Inflammatory macrophage (primary cell): ENCODE measurements around the gene PCDHGB5.
"Not testable (repeated sequence)": the region's sequence is repeated elsewhere in the genome, so short reads cannot be mapped to it uniquely, and the experiment has no call there.

Source experiments
- DNase-seq, 2 donors: peaks; one replicate each; pipeline ENCODE4 v3.0.0-alpha.2; 2020 to 2022

PCDHGB5 gene

DNA sequence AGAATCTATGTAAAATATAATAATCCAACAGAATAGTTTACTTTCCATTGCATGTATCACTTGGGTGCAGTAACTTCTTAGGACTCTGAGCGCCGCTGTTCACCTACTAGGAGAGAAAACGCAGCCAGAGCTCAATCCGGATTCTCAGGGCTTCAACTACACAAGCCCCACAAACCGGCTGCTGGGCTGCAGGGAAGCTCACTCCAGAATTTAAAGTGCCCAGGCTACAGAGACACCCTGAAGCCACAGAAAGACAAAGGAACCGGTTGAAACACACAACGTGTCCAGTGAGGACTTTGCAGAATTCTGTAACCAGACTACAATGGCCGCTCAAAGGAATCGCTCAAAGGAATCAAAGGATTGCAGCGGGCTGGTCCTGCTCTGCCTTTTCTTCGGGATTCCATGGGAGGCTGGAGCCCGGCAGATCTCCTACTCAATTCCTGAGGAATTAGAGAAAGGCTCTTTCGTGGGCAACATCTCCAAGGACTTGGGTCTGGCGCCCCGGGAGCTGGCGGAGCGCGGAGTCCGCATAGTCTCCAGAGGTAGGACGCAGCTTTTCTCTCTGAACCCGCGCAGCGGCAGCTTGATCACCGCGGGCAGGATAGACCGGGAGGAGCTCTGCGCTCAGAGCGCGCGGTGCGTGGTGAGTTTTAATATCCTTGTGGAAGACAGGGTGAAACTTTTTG lies 15.2 kb downstream of the PCDHGB5 start, which contains the start of gene PCDHGA10:
PCDHGA10 (plus strand) TSS at position 134 of the 686 bp plus-strand sequence; CDS start at position 323, 189 bp downstream.
- peak; percentile 57 to 73 for DNase-seq

DNA sequence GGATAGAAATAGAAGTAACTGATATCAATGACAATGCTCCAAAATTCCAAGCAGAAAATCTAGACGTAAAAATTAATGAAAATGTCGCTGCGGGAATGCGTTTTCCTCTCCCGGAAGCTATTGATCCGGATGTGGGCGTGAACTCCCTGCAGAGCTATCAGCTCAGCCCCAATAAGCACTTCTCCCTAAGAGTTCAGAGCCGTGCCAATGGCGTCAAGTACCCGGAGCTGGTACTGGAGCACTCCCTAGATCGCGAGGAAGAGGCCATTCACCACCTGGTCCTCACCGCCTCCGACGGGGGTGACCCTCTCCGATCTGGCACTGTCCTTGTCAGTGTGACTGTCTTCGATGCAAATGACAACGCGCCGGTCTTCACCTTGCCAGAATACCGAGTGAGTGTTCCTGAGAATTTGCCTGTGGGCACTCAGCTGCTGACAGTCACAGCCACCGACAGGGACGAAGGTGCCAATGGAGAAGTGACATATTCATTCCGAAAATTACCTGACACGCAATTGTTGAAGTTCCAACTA lies 15.9 kb downstream of the PCDHGB5 start:
- no peak for DNase-seq

DNA sequence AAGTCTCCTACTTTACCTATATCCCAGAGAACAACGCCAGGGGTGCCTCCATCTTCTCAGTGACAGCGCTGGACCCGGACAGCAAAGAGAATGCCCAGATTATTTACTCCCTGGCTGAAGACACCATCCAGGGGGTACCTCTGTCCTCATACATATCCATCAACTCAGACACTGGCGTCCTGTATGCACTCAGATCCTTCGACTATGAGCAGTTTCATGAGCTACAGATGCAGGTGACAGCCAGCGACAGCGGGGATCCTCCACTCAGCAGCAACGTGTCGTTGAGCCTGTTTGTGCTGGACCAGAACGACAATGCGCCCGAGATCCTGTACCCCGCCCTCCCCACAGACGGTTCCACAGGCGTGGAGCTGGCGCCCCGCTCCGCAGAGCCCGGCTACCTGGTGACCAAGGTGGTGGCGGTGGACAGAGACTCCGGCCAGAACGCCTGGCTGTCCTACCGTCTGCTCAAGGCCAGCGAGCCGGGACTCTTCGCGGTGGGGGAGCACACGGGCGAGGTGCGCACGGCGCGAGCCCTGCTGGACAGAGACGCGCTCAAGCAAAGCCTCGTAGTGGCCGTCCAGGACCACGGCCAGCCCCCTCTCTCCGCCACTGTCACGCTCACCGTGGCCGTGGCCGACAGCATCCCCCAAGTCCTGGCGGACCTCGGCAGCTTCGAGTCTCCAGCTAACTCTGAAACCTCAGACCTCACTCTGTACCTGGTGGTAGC lies 17.0 kb downstream of the PCDHGB5 start:
- not testable (repeated sequence) for DNase-seq

DNA sequence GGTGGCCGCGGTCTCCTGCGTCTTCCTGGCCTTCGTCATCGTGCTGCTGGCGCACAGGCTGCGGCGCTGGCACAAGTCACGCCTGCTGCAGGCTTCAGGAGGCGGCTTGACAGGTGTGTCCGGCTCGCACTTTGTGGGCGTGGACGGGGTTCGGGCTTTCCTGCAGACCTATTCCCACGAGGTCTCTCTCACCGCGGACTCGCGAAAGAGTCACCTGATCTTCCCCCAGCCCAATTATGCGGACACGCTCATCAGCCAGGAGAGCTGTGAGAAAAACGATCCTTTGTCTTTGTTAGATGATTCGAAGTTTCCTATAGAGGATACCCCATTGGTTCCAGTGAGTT lies 17.5 kb downstream of the PCDHGB5 start:
- DNase-seq: not testable (repeated sequence)

DNA sequence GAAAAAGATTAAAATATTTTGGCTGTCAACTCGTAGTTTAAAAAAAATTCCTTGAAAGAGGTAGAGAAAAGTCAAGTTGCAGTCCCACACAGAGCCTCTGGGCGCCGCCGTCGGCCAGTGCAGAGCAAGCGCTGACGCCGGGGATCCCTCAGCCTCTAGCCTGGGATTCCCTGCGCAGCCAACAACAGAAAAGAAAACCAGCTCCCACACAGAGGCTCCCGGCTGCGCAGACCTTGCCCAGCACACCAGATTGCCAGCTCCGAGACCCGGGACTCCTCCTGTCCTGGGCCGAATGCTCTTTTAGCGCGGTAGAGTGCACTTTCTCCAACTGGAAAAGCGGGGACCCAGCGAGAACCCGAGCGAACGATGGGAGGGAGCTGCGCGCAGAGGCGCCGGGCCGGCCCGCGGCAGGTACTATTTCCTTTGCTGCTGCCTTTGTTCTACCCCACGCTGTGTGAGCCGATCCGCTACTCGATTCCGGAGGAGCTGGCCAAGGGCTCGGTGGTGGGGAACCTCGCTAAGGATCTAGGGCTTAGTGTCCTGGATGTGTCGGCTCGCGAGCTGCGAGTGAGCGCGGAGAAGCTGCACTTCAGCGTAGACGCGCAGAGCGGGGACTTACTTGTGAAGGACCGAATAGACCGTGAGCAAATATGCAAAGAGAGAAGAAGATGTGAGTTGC lies 19.9 kb downstream of the PCDHGB5 start, which contains the start of gene PCDHGB7:
PCDHGB7 (plus strand) TSS at position 184 of the 679 bp plus-strand sequence; CDS start at position 367, 183 bp downstream.
- peak; percentile 74 to 87 for DNase-seq

DNA sequence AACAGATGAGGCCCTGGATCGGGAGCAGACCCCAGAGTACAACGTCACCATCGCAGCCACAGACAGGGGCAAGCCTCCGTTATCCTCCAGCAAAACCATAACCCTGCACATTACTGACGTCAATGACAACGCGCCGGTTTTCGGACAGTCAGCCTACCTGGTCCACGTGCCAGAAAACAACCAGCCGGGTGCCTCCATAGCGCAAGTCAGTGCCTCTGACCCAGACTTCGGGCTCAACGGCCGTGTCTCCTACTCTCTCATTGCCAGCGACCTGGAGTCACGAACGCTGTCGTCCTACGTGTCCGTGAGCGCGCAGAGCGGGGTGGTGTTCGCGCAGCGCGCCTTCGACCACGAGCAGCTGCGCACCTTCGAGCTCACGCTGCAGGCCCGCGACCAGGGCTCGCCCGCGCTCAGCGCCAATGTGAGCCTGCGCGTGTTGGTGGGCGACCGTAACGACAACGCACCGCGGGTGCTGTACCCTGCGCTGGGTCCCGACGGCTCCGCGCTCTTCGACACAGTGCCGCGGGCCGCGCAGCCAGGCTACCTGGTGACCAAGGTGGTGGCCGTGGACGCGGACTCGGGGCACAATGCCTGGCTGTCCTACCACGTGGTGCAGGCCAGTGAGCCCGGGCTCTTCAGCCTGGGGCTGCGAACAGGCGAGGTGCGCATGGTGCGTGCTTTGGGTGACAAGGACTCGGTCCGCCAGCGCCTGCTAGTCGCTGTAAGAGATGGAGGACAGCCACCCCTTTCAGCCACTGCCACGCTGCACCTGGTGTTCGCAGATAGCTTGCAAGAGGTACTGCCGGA lies 21.5 kb downstream of the PCDHGB5 start:
- DNase-seq: no peak

DNA sequence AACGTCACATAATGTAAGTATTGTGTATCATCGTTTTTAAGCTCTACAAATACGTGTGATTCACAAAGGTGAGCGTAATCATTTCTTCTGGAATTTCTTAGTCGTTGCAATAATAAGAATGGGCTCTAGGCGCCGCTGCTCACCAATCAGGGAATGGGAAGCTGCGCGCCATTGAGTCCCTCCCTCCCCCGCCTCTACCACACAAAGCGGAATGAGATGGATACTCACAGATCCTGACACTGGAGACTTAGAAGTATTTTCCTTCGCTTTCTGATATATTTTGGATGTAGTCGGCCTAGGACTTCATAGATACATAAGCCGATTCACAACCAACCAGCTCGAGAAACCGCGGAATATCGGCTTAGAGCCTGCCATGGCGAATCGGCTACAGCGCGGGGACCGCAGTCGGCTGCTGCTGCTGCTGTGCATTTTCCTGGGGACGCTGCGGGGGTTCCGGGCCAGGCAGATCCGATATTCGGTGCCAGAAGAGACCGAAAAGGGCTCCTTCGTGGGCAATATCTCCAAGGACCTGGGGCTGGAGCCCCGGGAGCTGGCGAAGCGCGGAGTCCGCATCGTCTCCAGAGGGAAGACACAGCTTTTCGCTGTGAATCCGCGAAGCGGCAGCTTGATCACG lies 23.2 kb downstream of the PCDHGB5 start, which contains the start of gene PCDHGA11:
PCDHGA11 (plus strand) TSS at position 197 of the 634 bp plus-strand sequence; CDS start at position 374, 177 bp downstream.
- DNase-seq: peak; percentile 72 to 77

DNA sequence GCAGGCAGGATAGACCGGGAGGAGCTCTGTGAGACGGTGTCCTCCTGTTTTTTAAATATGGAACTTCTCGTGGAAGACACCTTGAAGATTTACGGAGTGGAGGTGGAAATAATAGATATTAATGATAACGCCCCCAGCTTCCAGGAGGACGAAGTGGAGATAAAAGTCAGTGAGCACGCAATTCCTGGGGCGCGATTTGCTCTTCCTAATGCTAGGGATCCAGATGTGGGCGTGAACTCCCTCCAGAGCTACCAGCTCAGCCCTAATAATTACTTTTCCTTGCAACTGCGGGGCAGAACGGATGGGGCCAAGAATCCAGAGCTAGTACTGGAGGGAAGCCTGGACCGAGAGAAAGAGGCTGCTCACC lies 23.7 kb downstream of the PCDHGB5 start:
- no peak for DNase-seq

DNA sequence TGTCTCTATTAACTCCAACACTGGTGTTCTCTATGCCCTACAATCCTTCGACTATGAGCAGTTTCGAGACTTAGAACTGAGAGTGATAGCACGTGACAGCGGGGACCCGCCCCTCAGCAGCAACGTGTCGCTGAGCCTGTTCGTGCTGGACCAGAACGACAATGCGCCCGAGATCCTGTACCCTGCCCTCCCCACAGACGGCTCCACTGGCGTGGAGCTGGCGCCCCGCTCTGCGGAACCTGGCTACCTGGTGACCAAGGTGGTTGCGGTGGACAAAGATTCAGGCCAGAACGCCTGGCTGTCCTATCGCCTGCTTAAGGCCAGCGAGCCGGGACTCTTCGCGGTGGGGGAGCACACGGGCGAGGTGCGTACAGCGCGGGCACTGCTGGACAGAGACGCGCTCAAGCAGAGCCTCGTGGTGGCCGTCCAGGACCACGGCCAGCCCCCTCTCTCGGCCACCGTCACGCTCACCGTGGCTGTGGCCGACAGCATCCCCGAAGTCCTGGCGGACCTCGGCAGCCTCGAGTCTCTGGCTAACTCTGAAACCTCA lies 25.1 kb downstream of the PCDHGB5 start:
- DNase-seq: no peak

DNA sequence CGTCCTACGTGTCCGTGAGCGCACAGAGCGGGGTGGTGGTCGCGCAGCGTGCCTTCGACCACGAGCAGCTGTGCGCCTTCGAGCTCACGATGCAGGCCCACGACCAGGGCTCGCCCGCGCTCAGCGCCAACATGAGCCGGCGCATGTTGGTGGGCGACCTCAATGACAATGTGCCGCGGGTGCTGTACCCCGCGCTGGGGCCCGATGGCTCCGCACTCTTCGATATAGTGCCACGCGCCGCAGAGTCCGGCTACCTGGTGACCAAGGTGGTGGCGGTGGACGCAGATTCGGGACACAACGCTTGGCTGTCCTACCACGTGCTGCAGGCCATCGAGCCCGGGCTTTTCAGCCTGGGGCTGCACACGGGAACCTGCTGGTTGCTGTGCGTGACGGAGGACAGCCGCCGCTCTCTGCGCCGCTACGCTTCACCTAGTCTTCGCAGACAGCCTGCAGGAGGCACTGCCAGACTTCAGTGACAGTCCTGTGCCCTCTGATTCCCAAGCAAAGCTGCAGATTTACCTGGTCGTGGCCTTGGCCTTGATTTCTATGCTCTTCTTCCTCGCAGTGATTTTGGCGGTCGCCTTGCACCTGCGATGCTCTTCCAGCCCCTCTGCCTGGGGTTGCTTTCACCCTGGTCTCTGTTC lies 30.2 kb downstream of the PCDHGB5 start:
- no peak for DNase-seq

DNA sequence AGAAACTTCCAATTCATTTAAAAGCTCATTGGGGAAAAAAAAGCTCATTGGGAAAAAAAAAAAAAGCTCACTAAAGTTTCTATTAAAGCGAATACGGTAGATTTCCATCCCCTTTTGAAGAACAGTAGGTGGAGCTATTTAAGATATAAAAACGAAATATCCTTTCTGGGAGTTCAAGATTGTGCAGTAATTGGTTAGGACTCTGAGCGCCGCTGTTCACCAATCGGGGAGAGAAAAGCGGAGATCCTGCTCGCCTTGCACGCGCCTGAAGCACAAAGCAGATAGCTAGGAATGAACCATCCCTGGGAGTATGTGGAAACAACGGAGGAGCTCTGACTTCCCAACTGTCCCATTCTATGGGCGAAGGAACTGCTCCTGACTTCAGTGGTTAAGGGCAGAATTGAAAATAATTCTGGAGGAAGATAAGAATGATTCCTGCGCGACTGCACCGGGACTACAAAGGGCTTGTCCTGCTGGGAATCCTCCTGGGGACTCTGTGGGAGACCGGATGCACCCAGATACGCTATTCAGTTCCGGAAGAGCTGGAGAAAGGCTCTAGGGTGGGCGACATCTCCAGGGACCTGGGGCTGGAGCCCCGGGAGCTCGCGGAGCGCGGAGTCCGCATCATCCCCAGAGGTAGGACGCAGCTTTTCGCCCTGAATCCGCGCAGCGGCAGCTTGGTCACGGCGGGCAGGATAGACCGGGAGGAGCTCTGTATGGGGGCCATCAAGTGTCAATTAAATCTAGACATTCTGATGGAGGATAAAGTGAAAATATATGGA lies 32.8 kb downstream of the PCDHGB5 start, which contains the start of gene PCDHGA12:
PCDHGA12 (plus strand) TSS at position 176 of the 782 bp plus-strand sequence; CDS start at position 429, 253 bp downstream.
- peak; percentile 78 to 80 for DNase-seq

DNA sequence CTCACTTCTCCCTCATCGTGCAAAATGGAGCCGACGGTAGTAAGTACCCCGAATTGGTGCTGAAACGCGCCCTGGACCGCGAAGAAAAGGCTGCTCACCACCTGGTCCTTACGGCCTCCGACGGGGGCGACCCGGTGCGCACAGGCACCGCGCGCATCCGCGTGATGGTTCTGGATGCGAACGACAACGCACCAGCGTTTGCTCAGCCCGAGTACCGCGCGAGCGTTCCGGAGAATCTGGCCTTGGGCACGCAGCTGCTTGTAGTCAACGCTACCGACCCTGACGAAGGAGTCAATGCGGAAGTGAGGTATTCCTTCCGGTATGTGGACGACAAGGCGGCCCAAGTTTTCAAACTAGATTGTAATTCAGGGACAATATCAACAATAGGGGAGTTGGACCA lies 33.5 kb downstream of the PCDHGB5 start:
- DNase-seq: peak in 1 of 2 donors; percentile 20

DNA sequence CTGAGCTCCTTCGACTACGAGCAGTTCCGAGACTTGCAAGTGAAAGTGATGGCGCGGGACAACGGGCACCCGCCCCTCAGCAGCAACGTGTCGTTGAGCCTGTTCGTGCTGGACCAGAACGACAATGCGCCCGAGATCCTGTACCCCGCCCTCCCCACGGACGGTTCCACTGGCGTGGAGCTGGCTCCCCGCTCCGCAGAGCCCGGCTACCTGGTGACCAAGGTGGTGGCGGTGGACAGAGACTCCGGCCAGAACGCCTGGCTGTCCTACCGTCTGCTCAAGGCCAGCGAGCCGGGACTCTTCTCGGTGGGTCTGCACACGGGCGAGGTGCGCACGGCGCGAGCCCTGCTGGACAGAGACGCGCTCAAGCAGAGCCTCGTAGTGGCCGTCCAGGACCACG lies 34.6 kb downstream of the PCDHGB5 start:
- DNase-seq: not testable (repeated sequence)

DNA sequence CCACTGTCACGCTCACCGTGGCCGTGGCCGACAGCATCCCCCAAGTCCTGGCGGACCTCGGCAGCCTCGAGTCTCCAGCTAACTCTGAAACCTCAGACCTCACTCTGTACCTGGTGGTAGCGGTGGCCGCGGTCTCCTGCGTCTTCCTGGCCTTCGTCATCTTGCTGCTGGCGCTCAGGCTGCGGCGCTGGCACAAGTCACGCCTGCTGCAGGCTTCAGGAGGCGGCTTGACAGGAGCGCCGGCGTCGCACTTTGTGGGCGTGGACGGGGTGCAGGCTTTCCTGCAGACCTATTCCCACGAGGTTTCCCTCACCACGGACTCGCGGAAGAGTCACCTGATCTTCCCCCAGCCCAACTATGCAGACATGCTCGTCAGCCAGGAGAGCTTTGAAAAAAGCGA lies 35.0 kb downstream of the PCDHGB5 start:
- not testable (repeated sequence) for DNase-seq

DNA sequence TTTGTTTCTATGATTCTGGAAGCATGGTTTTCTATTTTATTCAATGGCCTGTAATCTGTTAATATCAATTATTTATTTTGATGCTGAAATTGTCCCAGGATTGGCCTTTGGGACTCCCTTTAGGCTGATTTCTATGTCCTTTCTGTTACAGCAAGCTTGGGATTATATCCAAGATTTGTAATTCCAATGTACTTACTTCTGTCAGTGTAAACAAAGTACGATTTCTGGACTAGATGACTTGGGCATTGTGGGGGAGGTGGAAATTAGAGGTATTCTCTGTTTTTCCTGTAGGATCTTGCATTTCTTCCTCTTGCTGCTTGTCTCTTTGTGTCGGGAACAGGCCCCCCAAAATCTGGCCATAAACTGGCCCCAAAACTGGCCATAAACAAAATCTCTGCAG lies 36.3 kb downstream of the PCDHGB5 start:
- no peak for DNase-seq

DNA sequence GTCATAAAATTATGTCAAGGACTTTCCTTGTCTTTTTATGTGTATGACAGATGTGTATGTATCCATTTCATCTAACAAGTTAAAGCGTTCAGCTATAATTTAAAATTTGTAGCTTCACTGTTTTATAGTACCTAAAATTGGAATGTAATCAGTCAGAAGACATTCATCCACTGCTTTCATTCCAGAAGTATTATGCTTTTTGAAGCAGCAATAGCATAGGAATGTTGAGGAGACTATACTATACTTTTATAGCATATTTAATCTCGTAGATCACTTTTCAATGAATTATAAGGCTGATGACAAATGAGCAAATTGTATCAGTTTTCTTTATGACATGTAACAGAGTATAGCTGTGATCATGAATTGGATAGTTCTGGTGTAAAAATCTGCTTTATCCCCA lies 39.5 kb downstream of the PCDHGB5 start:
- DNase-seq: no peak

DNA sequence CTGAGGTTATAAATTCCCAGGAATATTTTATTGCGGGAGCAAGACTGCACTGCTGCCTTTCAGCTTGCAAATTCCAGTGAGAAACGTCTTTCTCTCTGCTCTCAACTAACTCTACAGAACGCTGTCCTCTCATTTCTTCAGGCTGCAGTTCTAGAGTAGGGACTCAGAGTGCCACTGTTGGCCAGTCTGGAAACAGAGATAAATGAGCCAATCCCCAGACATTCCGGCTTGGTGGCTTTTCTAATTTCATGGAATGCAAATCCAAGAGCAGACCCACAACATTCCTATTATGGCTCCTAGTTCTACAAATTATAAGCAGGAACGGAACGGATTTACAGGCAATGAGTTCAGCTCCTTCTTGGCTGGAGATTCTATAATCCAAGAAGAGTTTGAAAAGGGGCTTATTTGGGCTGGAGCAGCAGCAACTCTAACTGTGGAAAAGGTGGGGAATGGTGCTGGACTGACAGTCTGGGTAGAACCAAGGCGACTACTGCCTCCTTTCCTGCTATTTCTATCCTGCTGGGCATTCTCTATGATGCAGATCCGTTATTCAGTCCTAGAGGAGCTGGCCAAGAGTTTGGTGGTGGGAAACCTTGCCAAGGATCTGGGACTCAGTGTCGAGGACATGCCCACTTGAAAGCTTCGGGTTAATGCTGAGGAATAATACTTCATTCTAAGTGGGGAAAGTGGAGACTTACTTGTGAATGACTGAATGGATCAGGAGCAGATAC lies 41.8 kb downstream of the PCDHGB5 start:
- no peak for DNase-seq

DNA sequence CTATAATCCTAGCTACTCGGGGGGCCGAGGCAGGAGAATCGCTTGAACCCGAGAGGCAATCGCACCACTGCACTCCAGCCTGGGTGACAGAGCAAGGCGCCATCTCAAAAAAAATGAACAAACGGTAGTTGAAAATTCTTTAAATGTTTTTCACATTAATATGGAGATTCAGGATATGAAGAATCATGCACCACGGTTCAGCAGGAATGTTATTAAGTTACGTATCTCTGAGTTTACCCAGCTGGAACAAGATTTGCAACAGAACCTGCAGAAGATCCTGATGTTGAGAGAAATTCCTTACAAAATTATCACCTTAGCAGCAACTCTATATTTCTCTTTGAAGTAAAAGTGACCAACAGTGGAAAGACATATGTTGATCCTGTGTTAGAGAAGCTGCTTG lies 42.6 kb downstream of the PCDHGB5 start:
- no peak for DNase-seq

DNA sequence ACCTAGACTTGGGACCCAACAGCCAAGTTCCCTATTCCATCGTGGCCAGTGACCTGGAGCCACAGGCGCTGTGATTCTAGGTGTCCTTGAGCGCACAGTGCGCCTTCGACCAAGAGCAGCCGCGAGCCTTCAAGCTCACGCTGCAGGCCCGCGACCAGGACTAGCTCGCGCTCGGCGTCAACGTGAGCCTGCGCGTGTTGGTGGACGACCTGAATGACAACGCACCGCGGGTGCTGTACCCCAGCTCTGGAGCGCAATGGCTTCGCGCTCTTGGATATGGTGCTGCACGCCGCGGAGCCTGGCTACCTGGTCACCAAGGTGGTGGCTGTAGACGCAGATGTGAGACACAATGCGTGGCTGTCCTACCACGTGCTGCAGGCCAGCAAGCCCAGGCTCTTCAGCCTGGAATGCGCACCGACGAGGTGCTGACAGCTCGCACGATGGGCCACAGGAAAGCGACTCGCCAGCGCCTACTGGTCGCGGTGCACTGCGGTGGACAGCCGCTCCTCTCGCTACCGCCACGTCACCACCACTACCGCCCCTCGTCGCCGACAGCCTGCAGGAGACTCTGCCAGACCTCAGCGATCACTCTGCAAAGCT lies 43.9 kb downstream of the PCDHGB5 start:
- DNase-seq: no peak
